RWPE2 (cell line): ENCODE measurements around the gene CRYGN.

Experiments
- ATAC-seq: fragments of 200-7000 bp; cut with Tn5 transposase; 3 replicates; pipeline ENCODE4 v1.9.1; 2021; ENCODE audit warnings: low read depth
- DNase-seq: peaks from one replicate; pipeline ENCODE4 v3.0.0-alpha.2; 2020; ENCODE audit warnings: low spot score
- H3K27ac ChIP-seq: fragments of 450-650 bp; 2 replicates; pipeline ENCODE4 v1.5.1; 2017; ENCODE audit warnings: mild to moderate bottlenecking; ENCODE audit not compliant: poor library complexity, severe bottlenecking
- H3K27me3 ChIP-seq: fragments of 250-450 bp; sonication (Bioruptor Pico); 2 replicates; pipeline ENCODE4 v1.5.1; 2021; ENCODE audit warnings: mild to moderate bottlenecking, moderate library complexity; ENCODE audit not compliant: insufficient read depth, poor library complexity, severe bottlenecking
- H3K36me3 ChIP-seq: fragments of 250-450 bp; sonication (Bioruptor Pico); 2 replicates; pipeline ENCODE4 v1.5.1; 2020; ENCODE audit warnings: low read depth, mild to moderate bottlenecking, moderate library complexity
- H3K4me1 ChIP-seq: fragments of 250-450 bp; sonication (Bioruptor Pico); 2 replicates; pipeline ENCODE4 v1.5.1; 2021; ENCODE audit warnings: mild to moderate bottlenecking, moderate library complexity; ENCODE audit not compliant: insufficient read depth, poor library complexity, severe bottlenecking
- H3K4me3 ChIP-seq: fragments of 250-450 bp; sonication (Bioruptor Pico); 2 replicates; pipeline ENCODE4 v1.5.1; 2021; ENCODE audit warnings: mild to moderate bottlenecking, moderate library complexity; ENCODE audit not compliant: severe bottlenecking
- H3K9me3 ChIP-seq: fragments of 250-450 bp; sonication (Bioruptor Pico); 2 replicates; pipeline ENCODE4 v1.5.1; 2021; ENCODE audit warnings: mild to moderate bottlenecking, moderate library complexity; ENCODE audit not compliant: severe bottlenecking
- TF ChIP-seq, protein P1 (sequence below): fragments of 450-650 bp; IDR thresholded peaks from one replicate; pipeline ENCODE4 v1.5.1; 2017; ENCODE audit warnings: mild to moderate bottlenecking, moderate library complexity; ENCODE audit not compliant: poor library complexity, severe bottlenecking

Gene CRYGN

GRCh38 chr7:151405588-151405987 is 34.4 kb downstream of the CRYGN start:
- DNase-seq, result no peak
- TF ChIP-seq, protein P1, sequence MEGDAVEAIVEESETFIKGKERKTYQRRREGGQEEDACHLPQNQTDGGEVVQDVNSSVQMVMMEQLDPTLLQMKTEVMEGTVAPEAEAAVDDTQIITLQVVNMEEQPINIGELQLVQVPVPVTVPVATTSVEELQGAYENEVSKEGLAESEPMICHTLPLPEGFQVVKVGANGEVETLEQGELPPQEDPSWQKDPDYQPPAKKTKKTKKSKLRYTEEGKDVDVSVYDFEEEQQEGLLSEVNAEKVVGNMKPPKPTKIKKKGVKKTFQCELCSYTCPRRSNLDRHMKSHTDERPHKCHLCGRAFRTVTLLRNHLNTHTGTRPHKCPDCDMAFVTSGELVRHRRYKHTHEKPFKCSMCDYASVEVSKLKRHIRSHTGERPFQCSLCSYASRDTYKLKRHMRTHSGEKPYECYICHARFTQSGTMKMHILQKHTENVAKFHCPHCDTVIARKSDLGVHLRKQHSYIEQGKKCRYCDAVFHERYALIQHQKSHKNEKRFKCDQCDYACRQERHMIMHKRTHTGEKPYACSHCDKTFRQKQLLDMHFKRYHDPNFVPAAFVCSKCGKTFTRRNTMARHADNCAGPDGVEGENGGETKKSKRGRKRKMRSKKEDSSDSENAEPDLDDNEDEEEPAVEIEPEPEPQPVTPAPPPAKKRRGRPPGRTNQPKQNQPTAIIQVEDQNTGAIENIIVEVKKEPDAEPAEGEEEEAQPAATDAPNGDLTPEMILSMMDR, result no peak

GRCh38 chr7:151405056-151405455 is 34.9 kb downstream of the CRYGN start:
- Histone ChIP-seq H3K27me3 (peaks cover 17% of the 10 kb centered on the region), H3K9me3 (no peaks in the 10 kb centered on the region), H3K4me3 (no peak overlapping the region), H3K27ac (no peak overlapping the region), H3K4me1 (no peaks in the 10 kb centered on the region), H3K36me3 (no peaks in the 10 kb centered on the region)
- no peak for DNase-seq
- ATAC-seq, result no peak
- TF ChIP-seq, protein P1, result no peak

More at GRCh38 chr7:151405588-151405987, 34.4 kb downstream of the CRYGN start:
- ATAC-seq, result no peak
- Histone ChIP-seq H3K27me3 (peaks cover 22% of the 10 kb centered on the region), H3K9me3 (no peaks in the 10 kb centered on the region), H3K27ac (no peak overlapping the region), H3K4me3 (no peak overlapping the region), H3K36me3 (no peaks in the 10 kb centered on the region), H3K4me1 (no peaks in the 10 kb centered on the region)

DNA sequence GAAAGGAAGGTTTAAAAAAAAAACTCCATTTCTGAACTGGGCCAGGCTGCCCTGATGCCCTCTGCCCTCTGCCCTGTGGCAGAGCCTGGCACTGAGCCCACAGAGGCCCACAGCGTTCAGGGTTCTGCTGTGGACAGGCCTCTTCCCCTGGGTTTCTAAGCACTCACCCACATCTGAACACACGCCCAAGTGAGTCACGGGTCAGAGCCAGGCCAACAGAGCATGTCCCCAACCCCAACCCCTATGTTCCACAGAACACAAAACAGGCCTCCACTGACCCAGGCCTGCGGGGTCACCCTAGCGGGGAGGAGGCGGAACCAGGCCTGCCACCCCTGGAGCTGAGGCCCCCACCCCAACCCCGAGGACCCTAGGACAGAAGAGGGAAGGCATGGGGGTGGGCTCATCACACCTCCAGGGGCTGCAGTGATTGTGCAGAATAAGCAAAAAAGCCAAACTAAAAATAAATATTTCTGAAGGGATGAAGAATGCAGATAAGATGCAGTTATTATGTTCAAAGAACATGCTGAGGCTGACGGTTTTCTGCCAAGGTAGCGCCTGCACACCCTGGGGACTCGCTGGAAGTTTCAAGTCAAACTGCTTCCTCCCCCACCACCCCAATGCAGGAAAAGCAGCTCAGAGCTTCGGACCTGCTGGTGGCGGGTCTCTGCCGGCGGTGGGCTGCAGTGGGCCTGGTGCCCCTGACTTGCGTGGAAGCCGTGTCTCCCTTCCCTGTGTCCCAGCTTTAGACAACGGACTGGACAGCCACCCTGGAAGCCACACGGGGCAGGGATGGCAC is 35.5 kb downstream of the CRYGN start:
- no peak for DNase-seq
- peak; percentile 71 for ATAC-seq
- H3K4me3 ChIP-seq, result no peak overlapping the region
- peaks cover 11% of the 10 kb centered on the region for H3K27me3 ChIP-seq
- H3K4me1 ChIP-seq, result no peaks in the 10 kb centered on the region
- H3K27ac ChIP-seq, result no peak overlapping the region
- no peaks in the 10 kb centered on the region for H3K36me3 ChIP-seq
- no peaks in the 10 kb centered on the region for H3K9me3 ChIP-seq
- TF ChIP-seq, protein P1, result no peak

GRCh38 chr7:151403764-151404163 is 36.2 kb downstream of the CRYGN start:
- peaks cover 4% of the 10 kb centered on the region for H3K27me3 ChIP-seq
- peak; percentile 84 for ATAC-seq

More at GRCh38 chr7:151403764-151404163, 36.2 kb downstream of the CRYGN start:
- H3K4me1 ChIP-seq, result no peaks in the 10 kb centered on the region
- no peaks in the 10 kb centered on the region for H3K36me3 ChIP-seq
- DNase-seq, result no peak
- no peak overlapping the region for H3K27ac ChIP-seq
- H3K9me3 ChIP-seq, result no peaks in the 10 kb centered on the region
- TF ChIP-seq, protein P1, result no peak
- no peak overlapping the region for H3K4me3 ChIP-seq
